GM18520 (cell line): Measurements from ENCODE around the gene RACGAP1.

Source experiments
- ATAC-seq: cut with Tn5 transposase; IDR thresholded peaks from one replicate; pipeline ENCODE4 v1.9.1; 2021; ENCODE audit not compliant: unreplicated experiment

The RACGAP1 gene

DNA sequence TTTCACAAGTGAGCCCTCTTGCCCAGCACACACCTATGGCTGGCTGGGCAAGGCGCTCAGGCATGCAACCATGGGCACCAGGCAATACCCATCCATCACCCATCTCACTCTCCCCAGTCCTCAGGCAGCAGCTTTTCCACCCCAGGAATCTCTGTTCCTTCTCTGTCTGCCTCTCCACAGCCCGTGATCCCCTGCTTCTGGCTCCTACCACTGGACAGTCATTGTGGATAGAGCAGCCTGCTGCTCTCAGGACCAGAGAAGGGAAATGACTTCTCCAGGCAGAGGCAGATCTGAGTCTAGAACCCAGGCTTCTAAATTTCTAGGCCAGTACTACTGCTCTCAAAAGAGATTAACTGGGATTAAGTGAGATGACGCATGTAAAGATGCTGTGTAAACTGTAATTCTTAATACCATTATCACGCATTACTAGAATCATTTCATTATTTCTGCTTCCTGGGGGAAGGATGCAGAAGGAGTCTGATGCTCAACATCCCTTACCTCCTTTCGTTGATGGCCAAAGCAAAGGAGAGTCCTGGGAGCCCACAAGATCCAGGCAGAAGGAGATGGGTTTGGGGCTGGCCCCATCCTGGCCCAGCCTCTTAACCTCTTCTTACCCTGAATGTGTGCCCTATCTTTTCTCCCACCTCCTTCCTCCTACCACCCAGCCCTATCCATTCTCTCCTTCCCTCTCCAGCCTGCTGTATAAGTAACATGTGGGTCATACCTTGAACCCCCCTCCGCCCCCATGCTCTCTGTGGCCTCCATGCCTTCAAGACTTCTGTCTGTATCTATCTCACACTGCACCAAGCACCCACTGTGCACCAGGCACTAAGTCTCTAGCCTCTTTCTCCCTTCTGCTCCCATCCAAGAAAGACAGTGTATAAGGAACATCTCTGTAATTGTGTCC lies 68.4 kb downstream of the RACGAP1 start:
- no peak for ATAC-seq

- no peak for ATAC-seq
These were observed 69.2 kb downstream of the RACGAP1 start for GRCh38 chr12:49955899-49956662.

- ATAC-seq: no peak
These were observed 70.1 kb downstream of the RACGAP1 start for GRCh38 chr12:49954863-49955830.

GRCh38 chr12:49953961-49954846 lies 71.1 kb downstream of the RACGAP1 start:
- ATAC-seq: no peak

GRCh38 chr12:49953151-49953550 lies 72.1 kb downstream of the RACGAP1 start:
- no peak for ATAC-seq

DNA sequence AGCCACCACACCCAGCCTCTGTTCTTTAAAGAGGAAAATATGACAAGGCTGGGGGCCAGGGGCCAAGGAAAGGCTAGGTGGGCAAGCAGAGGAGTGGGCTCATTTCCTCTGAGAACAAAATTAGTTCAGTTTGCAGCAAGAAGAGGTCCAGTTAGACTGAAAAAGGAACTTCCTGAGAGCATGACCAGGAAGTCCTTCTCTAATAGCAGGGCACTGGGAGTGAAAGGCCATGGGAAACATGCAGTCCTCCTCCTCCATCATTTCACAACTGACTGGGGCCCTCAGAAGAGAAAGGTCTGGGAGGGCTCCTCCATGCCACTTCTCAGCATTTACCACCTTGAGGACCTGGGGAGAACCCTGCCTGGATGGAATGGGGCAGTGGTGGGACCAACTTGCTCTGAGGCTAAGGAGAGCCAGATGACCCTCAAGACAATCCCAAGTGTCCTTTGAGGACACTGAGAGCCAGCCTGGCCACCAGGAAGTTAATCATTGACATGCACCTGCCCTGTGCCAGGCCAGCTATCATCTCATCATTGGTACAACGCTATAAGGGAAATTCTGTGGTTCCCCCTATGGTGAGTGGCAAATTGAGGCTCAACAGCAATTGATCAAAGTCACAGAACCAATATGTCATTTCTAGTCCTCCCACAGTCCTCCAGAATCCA lies 72.8 kb downstream of the RACGAP1 start:
- no peak for ATAC-seq

GRCh38 chr12:49951411-49952240 lies 73.7 kb downstream of the RACGAP1 start:
- ATAC-seq: no peak

DNA sequence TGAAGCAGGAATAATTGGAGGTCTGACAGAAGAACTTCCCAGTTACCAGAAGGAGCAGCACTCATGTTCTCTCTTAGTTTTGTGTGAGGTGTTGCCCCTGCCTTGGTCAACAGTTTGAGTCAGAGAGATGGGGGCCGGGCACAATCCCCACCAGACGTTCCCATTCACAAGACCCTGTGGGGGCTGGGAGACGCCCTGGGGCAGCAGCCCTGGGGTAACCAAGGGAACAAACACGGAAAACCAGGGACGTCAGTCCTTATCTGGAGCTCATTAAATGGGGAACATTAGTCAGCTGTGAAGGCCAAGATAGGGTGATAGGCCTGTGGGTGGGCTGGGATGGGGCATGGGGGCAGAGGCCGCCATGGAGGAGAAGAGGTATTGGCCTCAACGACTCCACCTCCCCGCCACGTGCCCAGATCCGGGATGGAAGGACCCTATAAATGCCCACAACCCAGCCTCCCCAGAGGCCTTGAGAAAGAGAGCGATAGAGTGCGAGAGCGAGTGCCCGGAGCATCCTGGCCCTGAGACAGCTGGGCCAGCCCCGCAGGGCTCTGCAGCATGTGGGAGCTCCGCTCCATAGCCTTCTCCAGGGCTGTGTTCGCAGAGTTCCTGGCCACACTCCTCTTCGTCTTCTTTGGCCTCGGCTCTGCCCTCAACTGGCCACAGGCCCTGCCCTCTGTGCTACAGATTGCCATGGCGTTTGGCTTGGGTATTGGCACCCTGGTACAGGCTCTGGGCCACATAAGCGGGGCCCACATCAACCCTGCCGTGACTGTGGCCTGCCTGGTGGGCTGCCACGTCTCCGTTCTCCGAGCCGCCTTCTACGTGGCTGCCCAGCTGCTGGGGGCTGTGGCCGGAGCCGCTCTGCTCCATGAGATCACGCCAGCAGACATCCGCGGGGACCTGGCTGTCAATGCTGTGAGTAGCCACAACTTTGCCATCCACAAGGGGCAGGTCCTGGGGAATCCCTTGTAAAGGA lies 74.7 kb downstream of the RACGAP1 start, which contains the start of gene AQP2:
Gene AQP2, plus strand, starts transcription at position 465 of the 979 bp plus-strand sequence. Its CDS starts 94 bp downstream, at position 559.
- no peak for ATAC-seq

- ATAC-seq: no peak
These were observed 75.4 kb downstream of the RACGAP1 start for GRCh38 chr12:49949866-49950265.

DNA sequence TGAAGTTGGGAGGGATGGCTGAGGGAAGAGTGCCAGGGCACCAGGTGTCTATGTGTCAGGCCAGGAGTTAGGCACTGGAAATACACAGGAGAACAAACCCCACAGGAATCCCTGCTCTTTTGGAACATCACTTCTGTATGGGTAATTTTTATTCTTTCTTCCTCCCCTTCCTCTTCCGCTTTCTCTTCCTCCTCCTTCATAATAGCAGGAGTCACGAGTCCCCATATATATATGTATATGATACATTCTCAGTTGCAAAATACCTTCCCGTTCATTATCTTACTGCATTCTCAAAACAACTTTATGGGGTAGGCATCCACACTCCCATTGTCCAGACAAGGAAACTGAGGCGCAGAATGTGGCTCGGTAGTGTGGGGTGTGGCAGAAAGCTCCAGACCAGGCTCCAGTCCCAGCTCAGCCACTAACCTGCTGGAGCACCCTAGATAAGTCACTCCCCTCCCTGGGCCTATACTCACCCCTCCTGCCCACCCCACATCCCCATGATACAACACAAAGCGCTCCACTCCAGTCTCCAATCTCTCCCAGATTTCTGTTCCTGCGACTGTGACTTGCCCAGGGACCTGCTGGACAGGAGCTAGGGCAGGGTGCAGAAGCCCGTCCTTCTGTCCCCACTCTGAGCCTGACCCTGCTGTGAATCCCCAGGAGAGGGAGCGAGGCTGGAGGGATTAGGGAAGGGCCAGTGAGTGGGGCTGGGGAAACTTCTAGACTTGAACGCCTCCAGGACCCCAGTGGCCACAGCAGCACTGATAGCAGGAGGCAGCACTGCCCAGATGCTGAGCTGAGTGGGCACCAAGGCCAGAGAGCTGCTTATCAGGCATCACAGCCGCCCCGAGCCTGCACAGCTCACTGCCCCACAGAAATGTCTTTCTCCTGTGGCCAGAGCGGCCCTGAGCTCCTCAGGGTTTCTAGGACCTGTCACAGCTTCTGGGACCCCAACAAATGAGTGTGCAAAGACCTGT lies 76.1 kb downstream of the RACGAP1 start:
- no peak for ATAC-seq

GRCh38 chr12:49947593-49948226 lies 77.6 kb downstream of the RACGAP1 start:
- no peak for ATAC-seq

DNA sequence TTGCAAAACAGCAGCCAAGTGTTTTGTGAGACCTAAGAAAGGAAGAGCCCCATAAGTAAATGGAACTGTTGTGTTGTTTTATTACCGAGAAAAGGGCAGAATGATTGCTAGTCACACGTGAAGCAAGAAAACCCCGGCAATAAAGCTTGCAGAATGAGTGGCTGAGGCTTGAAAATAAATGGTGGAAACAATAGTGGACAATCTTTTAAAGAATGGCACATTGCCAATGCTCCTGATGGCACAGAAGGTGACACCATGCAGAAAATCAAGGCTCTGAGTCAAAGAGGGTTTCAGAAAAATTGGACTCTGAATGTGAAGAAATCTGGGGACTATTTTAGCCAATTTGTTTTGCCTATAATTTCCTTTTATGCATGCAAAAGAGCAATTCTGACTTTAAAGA lies 78.8 kb downstream of the RACGAP1 start:
- no peak for ATAC-seq

DNA sequence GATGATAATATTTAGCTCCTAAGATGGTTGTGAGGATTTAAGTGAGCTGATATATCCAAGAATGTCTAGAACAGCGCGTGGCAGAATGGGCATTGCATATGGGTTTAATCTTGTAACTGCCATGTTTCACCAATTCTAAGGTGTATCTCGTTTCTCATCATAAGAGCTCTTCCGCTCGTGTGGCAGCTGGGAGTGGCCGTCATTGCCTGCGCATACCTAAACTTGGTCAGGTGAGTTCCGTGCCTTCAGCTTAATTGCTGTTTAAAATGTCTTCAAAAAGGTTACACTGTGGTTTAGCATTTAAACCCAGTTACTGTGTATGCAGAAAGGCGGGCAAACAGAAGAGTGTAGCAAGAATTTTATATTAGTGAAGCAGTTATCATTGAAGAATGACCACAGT lies 79.2 kb downstream of the RACGAP1 start:
- no peak for ATAC-seq

- no peak for ATAC-seq
These were observed 79.8 kb downstream of the RACGAP1 start for GRCh38 chr12:49945394-49946080.

DNA sequence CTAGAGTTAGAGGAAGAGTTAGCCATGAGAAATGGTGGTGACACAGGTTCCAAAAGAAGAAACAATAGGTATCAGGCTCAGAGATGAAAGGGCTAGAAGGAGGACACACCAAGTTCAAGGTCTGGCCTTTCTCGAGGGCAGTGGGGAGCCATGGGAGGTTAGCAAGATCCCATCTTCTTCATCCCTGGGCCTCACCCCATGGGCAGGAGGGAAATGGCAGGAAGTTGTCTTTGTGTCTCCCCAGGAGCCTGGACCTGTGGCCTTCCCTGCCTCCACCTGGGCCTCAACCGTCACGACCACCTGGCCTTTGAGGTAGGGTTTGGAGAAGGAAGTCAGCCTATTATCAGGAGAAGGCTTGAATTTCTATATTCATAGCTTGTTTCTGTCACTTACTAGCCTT lies 80.6 kb downstream of the RACGAP1 start:
- no peak for ATAC-seq
